ENCODE results near the gene TRPV4.

- TF ChIP-seq POLR2A (IDR thresholded peaks at IDR 0.05) (no peak), CTCF (IDR thresholded peaks at IDR 0.05) (no peak)
Observed at GRCh38 chr12:109815225-109815624, 18.0 kb downstream of the TRPV4 start.
